Measurements from ENCODE around the gene MED13L. TPM values are rescaled to one million over a fixed set of nuclear protein-coding genes. Genes with fewer than 3 reads are reported as not detected.

MED13L gene
- total RNA-seq, 2 experiments from 2014 or later: 25.7 to 40.1 TPM

GRCh38 chr12:116136340-116136739, 141.2 kb downstream of the MED13L start:
- no peak for DNase-seq (ENCODE audit: low spot score)
- Histone ChIP-seq H3K4me1 (ENCODE audit: insufficient read depth, low read length, poor library complexity, severe bottlenecking) (no peaks in the 10 kb centered on the region), H4K20me1 (ENCODE audit: insufficient read depth, low read length) (peaks cover 20% of the 10 kb centered on the region), H3K36me3 (ENCODE audit: insufficient read depth, low read length) (no peaks in the 10 kb centered on the region), H3K9me3 (ENCODE audit: low read length) (no peaks in the 10 kb centered on the region), H3K4me2 (ENCODE audit: low read length) (no peak overlapping the region), H3K9me2 (ENCODE audit: insufficient read depth, low read length) (no peaks in the 10 kb centered on the region), H2AFZ (ENCODE audit: low read length) (no peak overlapping the region), H3K79me2 (ENCODE audit: insufficient read depth, low read depth, low read length) (no peaks in the 10 kb centered on the region), H3K4me3 (ENCODE audit: low read depth, low read length, poor library complexity, severe bottlenecking) (no peak overlapping the region), H3K27ac (ENCODE audit: low read depth, low read length, poor library complexity, severe bottlenecking) (no peak overlapping the region)
- ChIA-PET POLR2A (interaction anchor here (0.6 kb wide), 2 partner anchors 198 to 999 kb away, joined by 4 to 6 read pairs; no protein-coding TSS in a partner anchor), CTCF (ENCODE audit: unreplicated experiment) (no interaction called here)
- intact Hi-C loops (cut with micrococcal nuclease; ENCODE audit: unreplicated experiment): no loop called here
- no peak for TF ChIP-seq CTCF (conservative IDR thresholded peaks at IDR 0.05; ENCODE audit: low read length)
- no peak for TF ChIP-seq EZH2phosphoT487 (IDR thresholded peaks at IDR 0.05; ENCODE audit: borderline replicate concordance, low read depth, low read length)
- no TSS peak for BruUV-seq (replicated peaks)

GRCh38 chr12:116135209-116135930, 142.1 kb downstream of the MED13L start:
- no TSS peak for BruUV-seq (replicated peaks)
- Histone ChIP-seq H3K9me3 (ENCODE audit: low read length) (no peaks in the 10 kb centered on the region), H2AFZ (ENCODE audit: low read length) (no peak overlapping the region), H3K4me1 (ENCODE audit: insufficient read depth, low read length, poor library complexity, severe bottlenecking) (no peaks in the 10 kb centered on the region), H3K4me2 (ENCODE audit: low read length) (no peak overlapping the region), H3K4me3 (ENCODE audit: low read depth, low read length, poor library complexity, severe bottlenecking) (no peak overlapping the region), H3K36me3 (ENCODE audit: insufficient read depth, low read length) (no peaks in the 10 kb centered on the region), H4K20me1 (ENCODE audit: insufficient read depth, low read length) (peaks cover 15% of the 10 kb centered on the region), H3K9me2 (ENCODE audit: insufficient read depth, low read length) (no peaks in the 10 kb centered on the region), H3K27ac (ENCODE audit: low read depth, low read length, poor library complexity, severe bottlenecking) (no peak overlapping the region), H3K79me2 (ENCODE audit: insufficient read depth, low read depth, low read length) (no peaks in the 10 kb centered on the region)
- intact Hi-C loops (cut with micrococcal nuclease; ENCODE audit: unreplicated experiment): no loop called here
- no peak for DNase-seq (ENCODE audit: low spot score)
- POLR2A ChIA-PET: interaction anchor here (0.7 kb wide), 1 partner anchor 13 kb away, joined by 3 read pairs; no protein-coding TSS in a partner anchor
- TF ChIP-seq CTCF (conservative IDR thresholded peaks at IDR 0.05; ENCODE audit: low read length) (no peak), EZH2phosphoT487 (IDR thresholded peaks at IDR 0.05; ENCODE audit: borderline replicate concordance, low read depth, low read length) (no peak)
- CTCF ChIA-PET (ENCODE audit: unreplicated experiment): no interaction called here

- Histone ChIP-seq H3K27ac (ENCODE audit: low read depth, low read length, poor library complexity, severe bottlenecking) (no peak overlapping the region), H4K20me1 (ENCODE audit: insufficient read depth, low read length) (peaks cover 15% of the 10 kb centered on the region), H3K36me3 (ENCODE audit: insufficient read depth, low read length) (no peaks in the 10 kb centered on the region), H3K9me3 (ENCODE audit: low read length) (no peaks in the 10 kb centered on the region), H3K9me2 (ENCODE audit: insufficient read depth, low read length) (no peaks in the 10 kb centered on the region), H3K4me2 (ENCODE audit: low read length) (no peak overlapping the region), H2AFZ (ENCODE audit: low read length) (no peak overlapping the region), H3K79me2 (ENCODE audit: insufficient read depth, low read depth, low read length) (no peaks in the 10 kb centered on the region), H3K4me3 (ENCODE audit: low read depth, low read length, poor library complexity, severe bottlenecking) (no peak overlapping the region), H3K4me1 (ENCODE audit: insufficient read depth, low read length, poor library complexity, severe bottlenecking) (no peaks in the 10 kb centered on the region)
- DNase-seq (ENCODE audit: low spot score): no peak
- ChIA-PET POLR2A (interaction anchor here (0.8 kb wide), 1 partner anchor 118 kb away, joined by 3 read pairs; no protein-coding TSS in a partner anchor), CTCF (ENCODE audit: unreplicated experiment) (no interaction called here)
- TF ChIP-seq EZH2phosphoT487 (IDR thresholded peaks at IDR 0.05; ENCODE audit: borderline replicate concordance, low read depth, low read length) (no peak), CTCF (conservative IDR thresholded peaks at IDR 0.05; ENCODE audit: low read length) (no peak)
- intact Hi-C loops (cut with micrococcal nuclease; ENCODE audit: unreplicated experiment): no loop called here
- no TSS peak for BruUV-seq (replicated peaks)
Observed at GRCh38 chr12:116133636-116134214, 143.8 kb downstream of the MED13L start.

All from OCI-LY7 (cell line).